K562 (cell line): ENCODE results near the gene PTPN11. TPM values are rescaled to one million over a fixed set of nuclear protein-coding genes. Genes with fewer than 3 reads are reported as not detected.

Experiments used
- ETS2 ChIP-seq: IDR thresholded peaks from 2 replicates; pipeline ENCODE4 v1.6.1; 2016; ENCODE audit warnings: borderline replicate concordance, missing genetic modification characterization, mild to moderate bottlenecking, moderate library complexity, missing compliant biosample characterization; ENCODE audit not compliant: poor library complexity, severe bottlenecking
- MAZ ChIP-seq, 2 experiments: fragments of 450-650 bp in 1 of 2; sonication (generic) in 1 of 2; formaldehyde crosslinking; IDR thresholded peaks in 1 of 2; conservative IDR thresholded peaks in 1 of 2; 2 replicates each; pipeline versions ENCODE4 v1.4.0 to v1.5.0; 2020; ENCODE audit warnings: mild to moderate bottlenecking in 1 of 2, missing genetic modification reagents in 1 of 2
- MNT ChIP-seq, 2 experiments: fragments of 450-650 bp; conservative IDR thresholded peaks; 2 replicates each; pipeline ENCODE4 v1.6.1; 2017; ENCODE audit warnings: mild to moderate bottlenecking in 2 of 2, moderate library complexity in 2 of 2
- MXI1 ChIP-seq: IDR thresholded peaks from 2 replicates; pipeline ENCODE4 v1.6.1; 2011; ENCODE audit warnings: low read depth, mild to moderate bottlenecking, improper control_type of control experiment, low read length
- PCBP1 ChIP-seq: fragments of 200-400 bp; formaldehyde crosslinking; IDR thresholded peaks from 2 replicates; pipeline ENCODE4 v1.6.1; 2018; ENCODE audit warnings: mild to moderate bottlenecking, low read depth, low read length; ENCODE audit not compliant: poor library complexity, severe bottlenecking
- PHB2 ChIP-seq: fragments of 450-650 bp; IDR thresholded peaks from 2 replicates; pipeline ENCODE4 v1.6.1; 2017; ENCODE audit warnings: low read depth
- POLR2G ChIP-seq: fragments of 200-400 bp; formaldehyde crosslinking; IDR thresholded peaks from 2 replicates; pipeline ENCODE4 v1.6.1; 2017; ENCODE audit warnings: low read depth, mild to moderate bottlenecking, antibody characterized with exemption, low read length, moderate library complexity
- ZNF311 ChIP-seq: fragments of 250-450 bp; sonication (Bioruptor Pico); IDR thresholded peaks from 2 replicates; pipeline ENCODE4 v1.4.0; 2020; ENCODE audit warnings: mild to moderate bottlenecking, moderate library complexity
- ZNF407 ChIP-seq: fragments of 450-650 bp; IDR thresholded peaks from 2 replicates; pipeline ENCODE4 v1.6.1; 2016; ENCODE audit warnings: low read depth
- polyA plus RNA-seq, 8 experiments: library from polyadenylated mRNA; depleted of rRNA in 4 of 8; stranded (reverse) in 5 of 8; unstranded in 3 of 8; fragments of >200 nt; fragmentation: Nextera tagmentation in 2 of 8; fragmentation: Illumina TruSeq in 1 of 8; extraction: Ambion mirVana in 2 of 8; extraction: Trizol in 1 of 8; gene quantifications; 2 replicates each; pipeline versions ENCODE4 v1.2.1 to v1.2.3, GENCODE V29; 2011 to 2014; ENCODE audit warnings: inconsistent platforms in 1 of 8, missing spikeins in 1 of 8
- total RNA-seq, 7 experiments: library from RNA; depleted of rRNA in 6 of 7; stranded (reverse); fragments of >200 nt in 6 of 7; fragmentation: Illumina TruSeq in 2 of 7; extraction: Trizol in 2 of 7; gene quantifications; 2 replicates each; pipeline versions ENCODE4 v1.2.1 to v1.2.3, GENCODE V29; 2011 to 2021; ENCODE audit warnings: low replicate concordance in 1 of 7
- TF ChIP-seq, protein P1 (sequence below): sonication (generic); formaldehyde crosslinking; IDR thresholded peaks from 2 replicates; pipeline ENCODE4 v1.8.1; 2023; ENCODE audit warnings: mild to moderate bottlenecking, missing genetic modification reagents
- TF ChIP-seq, protein P2 (sequence below), 2 experiments: fragments of 200-800 bp in 1 of 2; sonication (Bioruptor generic) in 1 of 2; sonication (generic) in 1 of 2; formaldehyde crosslinking in 1 of 2; IDR thresholded peaks in 1 of 2; conservative IDR thresholded peaks in 1 of 2; 2 replicates each; pipeline versions ENCODE4 v1.5.0 to v1.6.1; 2016 to 2020; ENCODE audit warnings: missing compliant biosample characterization in 1 of 2, missing genetic modification characterization in 1 of 2, missing genetic modification reagents in 1 of 2

Gene PTPN11
- total and polyA plus RNA-seq, 9 of the 15 experiments (the other 6 are each of a cell fraction or from before 2014, with no cell fraction given), result 22.5 to 126 (median 79.7) TPM

DNA sequence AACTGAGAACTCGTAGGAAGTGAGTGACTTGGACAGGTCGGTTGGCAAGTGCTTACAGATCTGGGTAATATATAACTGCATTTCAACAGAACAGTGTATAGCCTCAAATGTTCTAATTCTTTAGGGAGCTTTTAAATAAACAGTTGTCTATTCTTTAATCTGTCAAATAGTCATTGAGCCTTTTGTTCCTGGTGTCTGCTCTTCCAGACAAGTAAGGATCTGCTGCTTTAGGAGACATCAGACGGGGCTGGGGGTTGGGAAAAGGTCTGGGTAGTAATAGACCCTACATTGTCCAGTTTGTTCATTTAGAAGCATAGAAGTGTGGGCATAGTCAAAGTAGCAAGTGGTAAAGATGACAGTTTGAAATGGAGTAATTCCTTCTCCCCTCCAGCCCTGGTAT, 2.0 kb downstream of the PTPN11 start (continued):
- no peak for TF ChIP-seq MNT (conservative IDR thresholded peaks at IDR 0.05)
- no peak for TF ChIP-seq MAZ (CRISPR knock-in tag; conservative IDR thresholded peaks at IDR 0.05 in 1 of 2, IDR thresholded peaks at IDR 0.05 in 1 of 2)
- TF ChIP-seq ZNF407, result no peak
- TF ChIP-seq PCBP1, result no peak
- no peak for TF ChIP-seq ETS2 (tag)
- no peak for TF ChIP-seq ZNF311 (CRISPR knock-in tag)
- TF ChIP-seq PHB2, result no peak
- TF ChIP-seq, protein P1, sequence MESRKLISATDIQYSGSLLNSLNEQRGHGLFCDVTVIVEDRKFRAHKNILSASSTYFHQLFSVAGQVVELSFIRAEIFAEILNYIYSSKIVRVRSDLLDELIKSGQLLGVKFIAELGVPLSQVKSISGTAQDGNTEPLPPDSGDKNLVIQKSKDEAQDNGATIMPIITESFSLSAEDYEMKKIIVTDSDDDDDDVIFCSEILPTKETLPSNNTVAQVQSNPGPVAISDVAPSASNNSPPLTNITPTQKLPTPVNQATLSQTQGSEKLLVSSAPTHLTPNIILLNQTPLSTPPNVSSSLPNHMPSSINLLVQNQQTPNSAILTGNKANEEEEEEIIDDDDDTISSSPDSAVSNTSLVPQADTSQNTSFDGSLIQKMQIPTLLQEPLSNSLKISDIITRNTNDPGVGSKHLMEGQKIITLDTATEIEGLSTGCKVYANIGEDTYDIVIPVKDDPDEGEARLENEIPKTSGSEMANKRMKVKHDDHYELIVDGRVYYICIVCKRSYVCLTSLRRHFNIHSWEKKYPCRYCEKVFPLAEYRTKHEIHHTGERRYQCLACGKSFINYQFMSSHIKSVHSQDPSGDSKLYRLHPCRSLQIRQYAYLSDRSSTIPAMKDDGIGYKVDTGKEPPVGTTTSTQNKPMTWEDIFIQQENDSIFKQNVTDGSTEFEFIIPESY (CRISPR knock-in tag), result no peak
- no peak for TF ChIP-seq MXI1
- no peak for TF ChIP-seq POLR2G
- TF ChIP-seq, protein P2, sequence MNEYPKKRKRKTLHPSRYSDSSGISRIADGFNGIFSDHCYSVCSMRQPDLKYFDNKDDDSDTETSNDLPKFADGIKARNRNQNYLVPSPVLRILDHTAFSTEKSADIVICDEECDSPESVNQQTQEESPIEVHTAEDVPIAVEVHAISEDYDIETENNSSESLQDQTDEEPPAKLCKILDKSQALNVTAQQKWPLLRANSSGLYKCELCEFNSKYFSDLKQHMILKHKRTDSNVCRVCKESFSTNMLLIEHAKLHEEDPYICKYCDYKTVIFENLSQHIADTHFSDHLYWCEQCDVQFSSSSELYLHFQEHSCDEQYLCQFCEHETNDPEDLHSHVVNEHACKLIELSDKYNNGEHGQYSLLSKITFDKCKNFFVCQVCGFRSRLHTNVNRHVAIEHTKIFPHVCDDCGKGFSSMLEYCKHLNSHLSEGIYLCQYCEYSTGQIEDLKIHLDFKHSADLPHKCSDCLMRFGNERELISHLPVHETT (CRISPR knock-in tag; conservative IDR thresholded peaks at IDR 0.05 in 1 of 2, IDR thresholded peaks at IDR 0.05 in 1 of 2), result no peak
